ENCODE results near the gene KIFC3. TPM values are rescaled to one million over a fixed set of nuclear protein-coding genes. Genes with fewer than 3 reads are reported as not detected.

Gene KIFC3
- total and polyA plus RNA-seq, 2 of the 13 experiments (the other 11 are each of a cell fraction or from before 2014, with no cell fraction given), result 42.1 to 45.3 TPM

DNA sequence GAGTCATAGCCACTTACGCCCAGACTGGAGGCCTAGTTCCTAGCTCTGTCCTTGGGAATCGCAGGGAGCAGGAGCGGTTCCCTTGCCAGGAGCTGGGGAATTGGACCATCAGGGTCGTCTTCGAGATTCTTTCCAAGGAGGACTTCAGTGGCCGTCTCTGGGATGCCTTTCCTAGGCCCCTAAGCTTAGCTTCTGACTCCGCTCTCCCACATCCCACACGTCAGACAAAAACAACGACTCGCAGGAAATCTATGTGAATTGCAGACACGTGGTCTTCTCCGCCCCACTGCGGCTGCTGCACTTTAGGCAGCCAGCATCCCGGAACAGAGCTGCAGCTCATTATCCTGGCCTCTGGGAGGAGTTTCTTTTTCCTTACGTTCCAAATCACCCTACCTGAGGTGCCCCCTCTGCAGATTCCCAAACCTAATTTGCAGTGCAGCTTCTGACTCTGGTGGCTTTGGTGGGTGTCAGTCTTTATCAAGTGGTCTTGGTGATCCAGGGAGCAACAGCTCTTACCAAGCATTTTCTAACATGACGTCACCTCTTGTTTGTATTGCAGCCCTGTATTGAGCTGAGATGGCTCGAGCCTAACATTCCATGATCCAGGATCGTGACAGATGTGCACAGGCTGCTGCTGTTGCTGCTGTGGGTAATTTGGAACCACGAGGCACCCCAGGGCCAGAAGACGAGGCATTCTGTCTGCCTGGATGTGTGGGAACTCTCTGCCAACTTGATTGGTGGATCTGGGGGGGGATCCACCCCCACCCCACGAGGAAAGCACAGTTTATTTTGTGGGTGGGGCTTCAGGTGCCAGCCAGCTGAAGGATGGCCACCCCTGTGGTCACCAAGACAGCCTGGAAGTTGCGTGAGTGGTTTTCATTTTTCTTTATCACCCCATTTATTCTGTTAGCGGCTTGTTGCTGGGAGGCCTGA is 65.6 kb downstream of the KIFC3 start (continued):
- TF ChIP-seq ZNF251 (CRISPR knock-in tag; IDR thresholded peaks at IDR 0.05) (no peak), ZNF296 (CRISPR knock-in tag; conservative IDR thresholded peaks at IDR 0.05) (no peak), ZEB1 (IDR thresholded peaks at IDR 0.05; ENCODE audit: insufficient replicate concordance, low read depth) (no peak), ZNF317 (CRISPR knock-in tag; IDR thresholded peaks at IDR 0.05) (0 out of 2 replicates have a peak, but pooled peaks have one; percentile 19), CSRNP2 (CRISPR knock-in tag; conservative IDR thresholded peaks at IDR 0.05; ENCODE audit: low read depth) (no peak), TCF7L2 (IDR thresholded peaks at IDR 0.05; ENCODE audit: low read depth, low read length) (no peak), ZC3H13 (CRISPR knock-in tag; IDR thresholded peaks at IDR 0.05) (no peak), HIVEP1 (CRISPR knock-in tag; IDR thresholded peaks at IDR 0.05) (no peak), DMAP1 (CRISPR knock-in tag; IDR thresholded peaks at IDR 0.05) (peak; percentile 71), MED8 (CRISPR knock-in tag; IDR thresholded peaks at IDR 0.05; ENCODE audit: insufficient replicate concordance) (no peak), SMAD3 (CRISPR knock-in tag; IDR thresholded peaks at IDR 0.05) (no peak), MAF1 (CRISPR knock-in tag; IDR thresholded peaks at IDR 0.05; ENCODE audit: borderline replicate concordance) (no peak), ZBTB42 (CRISPR knock-in tag; IDR thresholded peaks at IDR 0.05) (no peak), KDM6A (CRISPR knock-in tag; IDR thresholded peaks at IDR 0.05; ENCODE audit: low read depth) (no peak), ISX (CRISPR knock-in tag; conservative IDR thresholded peaks at IDR 0.05) (no peak), POGK (CRISPR knock-in tag; conservative IDR thresholded peaks at IDR 0.05) (0 out of 2 replicates have a peak, but pooled peaks have one; percentile 60), ZNF280B (CRISPR knock-in tag; IDR thresholded peaks at IDR 0.05; ENCODE audit: borderline replicate concordance) (no peak), PHF21A (CRISPR knock-in tag; IDR thresholded peaks at IDR 0.05) (peak; percentile 58; the same call in 1 of the 2 replicates), SIN3A (IDR thresholded peaks at IDR 0.05; ENCODE audit: borderline replicate concordance, low read depth, low read length) (peak; percentile 85), SNAPC5 (CRISPR knock-in tag; IDR thresholded peaks at IDR 0.05; ENCODE audit: borderline replicate concordance) (no peak), RFXAP (CRISPR knock-in tag; IDR thresholded peaks at IDR 0.05; ENCODE audit: borderline replicate concordance) (peak; percentile 40; the same call in 1 of the 2 replicates), ZNF232 (CRISPR knock-in tag; IDR thresholded peaks at IDR 0.05; ENCODE audit: borderline replicate concordance) (no peak), FOXK2 (IDR thresholded peaks at IDR 0.05) (no peak)
- TF ChIP-seq, protein P1, sequence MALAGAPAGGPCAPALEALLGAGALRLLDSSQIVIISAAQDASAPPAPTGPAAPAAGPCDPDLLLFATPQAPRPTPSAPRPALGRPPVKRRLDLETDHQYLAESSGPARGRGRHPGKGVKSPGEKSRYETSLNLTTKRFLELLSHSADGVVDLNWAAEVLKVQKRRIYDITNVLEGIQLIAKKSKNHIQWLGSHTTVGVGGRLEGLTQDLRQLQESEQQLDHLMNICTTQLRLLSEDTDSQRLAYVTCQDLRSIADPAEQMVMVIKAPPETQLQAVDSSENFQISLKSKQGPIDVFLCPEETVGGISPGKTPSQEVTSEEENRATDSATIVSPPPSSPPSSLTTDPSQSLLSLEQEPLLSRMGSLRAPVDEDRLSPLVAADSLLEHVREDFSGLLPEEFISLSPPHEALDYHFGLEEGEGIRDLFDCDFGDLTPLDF (CRISPR knock-in tag; IDR thresholded peaks at IDR 0.05), result no peak

All from HepG2 (cell line).